Gastrocnemius medialis (tissue), 4 donors: Measurements from ENCODE around the gene PIGN. TPM values are rescaled to one million over a fixed set of nuclear protein-coding genes. Genes with fewer than 3 reads are reported as not detected.

Source experiments
- ATAC-seq, 2 donors: fragments of 150-250 bp; one replicate each; pipeline ENCODE4 v1.9.1; 2016
- DNase-seq, 2 donors: peaks; one replicate each; pipeline ENCODE4 v3.0.0-alpha.2; 2019
- H3K27ac ChIP-seq, 4 donors: fragments of 200-600 bp; sonication (generic); 1 replicate in 1 of 4; 2 replicates in 3 of 4; pipeline ENCODE4 v1.5.1; 2016 to 2018; ENCODE audit warnings: mild to moderate bottlenecking in 2 of 4, moderate library complexity in 1 of 4
- H3K27me3 ChIP-seq, 3 donors: fragments of 200-600 bp; sonication (generic) in 2 of 3; 1 replicate in 1 of 3; 2 replicates in 2 of 3; pipeline versions ENCODE4 v1.5.1 to v1.6.0; 2016 to 2019; ENCODE audit warnings: mild to moderate bottlenecking in 1 of 3, moderate library complexity in 1 of 3
- H3K36me3 ChIP-seq, 2 donors: fragments of 200-600 bp; sonication (generic) in 1 of 2; one replicate each; pipeline ENCODE4 v1.5.1; 2017 to 2018
- H3K4me1 ChIP-seq, 2 donors: fragments of 200-600 bp; sonication (generic) in 1 of 2; one replicate each; pipeline ENCODE4 v1.5.1; 2016 to 2017; ENCODE audit warnings: mild to moderate bottlenecking in 2 of 2
- H3K4me3 ChIP-seq, 4 donors: fragments of 200-600 bp; sonication (generic) in 3 of 4; 1 replicate in 1 of 4; 2 replicates in 3 of 4; pipeline ENCODE4 v1.5.1; 2016 to 2019; ENCODE audit warnings: mild to moderate bottlenecking in 2 of 4
- H3K9me3 ChIP-seq, 3 donors: fragments of 200-600 bp; sonication (generic) in 2 of 3; 1 replicate in 1 of 3; 2 replicates in 2 of 3; pipeline ENCODE4 v1.5.1; 2016 to 2019
- POLR2A ChIP-seq, 2 donors: fragments of 450-650 bp; IDR thresholded peaks; one replicate each; pipeline ENCODE4 v1.6.1; 2017; ENCODE audit warnings: antibody characterized with exemption in 2 of 2, mild to moderate bottlenecking in 2 of 2, moderate library complexity in 2 of 2
- in situ Hi-C, 4 donors: fragments of 200-750 bp; cut with MboI; loops; one replicate each; pipeline versions ENCODE4 v1.15.0 to v1.8.0; 2017; ENCODE audit warnings: low sequenced_read_pairs in 4 of 4
- intact Hi-C: fragments of 100-400 bp; cut with DNase I; formaldehyde crosslinking; loops from one replicate; pipeline ENCODE4 v1.15.1; 2023; ENCODE audit warnings: low total_unique reads
- total RNA-seq, 4 donors: library from RNA; depleted of rRNA; stranded (reverse); fragments of >200 nt; gene quantifications; one replicate each; pipeline versions ENCODE4 v1.1.0 to v1.2.3, GENCODE V29; 2016
- TF ChIP-seq, protein P1 (sequence below), 5 experiments: fragments of 450-650 bp in 3 of 5; fragments of 200-600 bp in 2 of 5; sonication (generic) in 2 of 5; IDR thresholded peaks in 4 of 5; conservative IDR thresholded peaks in 1 of 5; 1 replicate in 4 of 5; 2 replicates in 1 of 5; pipeline ENCODE4 v1.5.1; 2016 to 2019; ENCODE audit warnings: antibody characterized with exemption in 5 of 5, mild to moderate bottlenecking in 3 of 5, moderate library complexity in 3 of 5

PIGN gene
- total RNA-seq, 4 donors from 2014 or later, result 10.7 to 18.7 (median 14.8) TPM

DNA sequence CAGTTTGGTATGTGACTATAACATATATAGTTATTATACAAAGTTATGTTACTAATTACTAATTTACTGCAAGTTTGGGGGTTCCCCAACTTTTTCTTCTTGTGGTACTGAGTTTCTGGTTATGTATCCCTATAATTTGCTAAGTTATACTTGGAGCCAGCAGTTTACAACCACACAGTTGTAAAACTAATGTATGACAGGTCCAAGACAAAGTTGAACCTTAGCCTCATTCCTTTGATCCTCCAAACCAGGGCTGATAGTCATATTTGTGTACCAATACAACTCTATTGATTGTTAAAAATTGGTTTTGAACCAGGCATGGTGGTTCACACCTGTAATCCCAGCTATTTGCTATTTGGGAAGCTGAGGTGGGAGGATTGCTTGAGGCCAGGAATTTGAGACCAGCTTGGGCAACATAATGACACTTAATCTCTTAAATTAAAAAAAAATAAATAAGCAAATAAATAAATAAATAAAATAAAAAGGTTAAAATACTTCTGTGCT lies 24.5 kb upstream of the PIGN start:
- no peak for ATAC-seq
- intact Hi-C loops, result no loop called here

DNA sequence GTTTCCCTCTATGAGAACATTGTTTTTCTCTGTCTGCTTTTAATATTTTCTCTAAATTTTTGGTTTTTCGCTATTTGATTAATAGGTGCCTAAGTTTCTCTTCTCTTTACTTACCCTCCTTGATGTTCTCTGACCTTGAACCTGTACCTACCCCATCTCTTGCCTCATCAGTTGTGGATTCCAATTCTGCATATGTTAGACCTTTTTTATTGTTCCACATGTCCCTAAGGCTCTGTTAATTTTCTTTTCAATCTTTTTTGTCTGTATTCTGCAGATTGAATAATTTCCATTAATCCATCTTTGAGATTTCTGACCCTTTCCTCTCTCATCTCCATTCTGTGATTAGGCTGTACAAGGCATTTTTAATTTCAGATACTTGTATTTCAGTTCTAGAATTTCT lies 23.3 kb upstream of the PIGN start:
- H3K4me3 ChIP-seq, result no peak overlapping the region
- no peaks in the 10 kb centered on the region for H3K36me3 ChIP-seq
- H3K27ac ChIP-seq, result no peak overlapping the region
- no peak for DNase-seq
- TF ChIP-seq, protein P1, sequence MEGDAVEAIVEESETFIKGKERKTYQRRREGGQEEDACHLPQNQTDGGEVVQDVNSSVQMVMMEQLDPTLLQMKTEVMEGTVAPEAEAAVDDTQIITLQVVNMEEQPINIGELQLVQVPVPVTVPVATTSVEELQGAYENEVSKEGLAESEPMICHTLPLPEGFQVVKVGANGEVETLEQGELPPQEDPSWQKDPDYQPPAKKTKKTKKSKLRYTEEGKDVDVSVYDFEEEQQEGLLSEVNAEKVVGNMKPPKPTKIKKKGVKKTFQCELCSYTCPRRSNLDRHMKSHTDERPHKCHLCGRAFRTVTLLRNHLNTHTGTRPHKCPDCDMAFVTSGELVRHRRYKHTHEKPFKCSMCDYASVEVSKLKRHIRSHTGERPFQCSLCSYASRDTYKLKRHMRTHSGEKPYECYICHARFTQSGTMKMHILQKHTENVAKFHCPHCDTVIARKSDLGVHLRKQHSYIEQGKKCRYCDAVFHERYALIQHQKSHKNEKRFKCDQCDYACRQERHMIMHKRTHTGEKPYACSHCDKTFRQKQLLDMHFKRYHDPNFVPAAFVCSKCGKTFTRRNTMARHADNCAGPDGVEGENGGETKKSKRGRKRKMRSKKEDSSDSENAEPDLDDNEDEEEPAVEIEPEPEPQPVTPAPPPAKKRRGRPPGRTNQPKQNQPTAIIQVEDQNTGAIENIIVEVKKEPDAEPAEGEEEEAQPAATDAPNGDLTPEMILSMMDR (IDR thresholded peaks at IDR 0.05 in 4 of 5, conservative IDR thresholded peaks at IDR 0.05 in 1 of 5), result no peak
- no peak for TF ChIP-seq POLR2A (IDR thresholded peaks at IDR 0.05)
- H3K9me3 ChIP-seq, result no peaks in the 10 kb centered on the region
- no peak for ATAC-seq
- intact Hi-C loops, result no loop called here
- in situ Hi-C loops, result no loop called here
- H3K4me1 ChIP-seq, result no peaks in the 10 kb centered on the region
- H3K27me3 ChIP-seq, result no peaks in the 10 kb centered on the region

More for the DNA sequence above, 24.5 kb upstream of the PIGN start:
- Histone ChIP-seq H3K9me3 (no peaks in the 10 kb centered on the region), H3K36me3 (no peaks in the 10 kb centered on the region), H3K27me3 (no peaks in the 10 kb centered on the region), H3K27ac (no peak overlapping the region), H3K4me1 (no peaks in the 10 kb centered on the region), H3K4me3 (no peak overlapping the region)
- no peak for DNase-seq
- no peak for TF ChIP-seq POLR2A (IDR thresholded peaks at IDR 0.05)
- TF ChIP-seq, protein P1 (IDR thresholded peaks at IDR 0.05 in 4 of 5, conservative IDR thresholded peaks at IDR 0.05 in 1 of 5), result no peak
- in situ Hi-C loops, result no loop called here

DNA sequence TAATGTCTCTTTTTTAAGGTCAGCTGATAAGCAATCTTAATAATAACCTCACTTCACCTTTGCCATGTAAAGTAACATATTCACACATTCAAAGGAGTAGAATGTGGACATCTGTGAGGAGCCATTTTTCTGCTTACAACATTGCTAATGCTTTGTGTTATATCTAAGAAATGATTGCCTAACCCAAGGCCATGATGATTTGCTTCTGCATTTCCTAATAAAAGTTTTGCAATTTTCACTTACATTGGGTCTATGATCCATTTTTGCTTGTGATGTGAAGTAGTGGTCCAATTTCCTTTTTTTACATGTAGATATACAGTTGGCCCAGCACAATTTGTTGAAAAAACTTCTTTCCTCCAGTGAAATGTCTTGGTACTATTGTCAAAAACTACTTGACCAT lies 22.2 kb upstream of the PIGN start:
- no peaks in the 10 kb centered on the region for H3K36me3 ChIP-seq
- H3K27ac ChIP-seq, result no peak overlapping the region
- ATAC-seq (no peak), DNase-seq (no peak)
- intact Hi-C loops (no loop called here), in situ Hi-C loops (no loop called here)
- H3K4me3 ChIP-seq, result no peak overlapping the region
- TF ChIP-seq POLR2A (IDR thresholded peaks at IDR 0.05), result no peak
- TF ChIP-seq, protein P1 (IDR thresholded peaks at IDR 0.05 in 4 of 5, conservative IDR thresholded peaks at IDR 0.05 in 1 of 5), result no peak
- H3K27me3 ChIP-seq, result no peaks in the 10 kb centered on the region
- H3K9me3 ChIP-seq, result no peaks in the 10 kb centered on the region
- H3K4me1 ChIP-seq, result no peaks in the 10 kb centered on the region

DNA sequence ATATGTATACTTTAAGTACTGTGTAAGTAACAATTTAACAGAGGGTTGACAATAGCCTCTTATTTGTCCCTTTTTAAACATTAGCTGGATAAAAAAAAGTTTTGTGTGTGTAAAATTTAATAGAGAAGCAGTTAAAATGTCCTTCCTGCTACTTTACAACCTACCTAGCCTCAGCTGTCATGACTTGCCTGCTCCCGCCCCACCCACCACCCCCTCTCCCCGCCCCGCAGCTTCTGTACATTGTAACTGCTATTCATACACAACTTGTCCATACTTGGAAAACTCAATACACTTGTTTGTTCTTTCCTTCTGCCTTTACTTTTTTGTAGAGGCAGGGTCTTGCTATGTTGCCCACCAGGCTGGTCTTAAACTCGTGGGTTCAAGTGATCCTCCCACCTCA lies 19.7 kb upstream of the PIGN start:
- H3K4me3 ChIP-seq, result no peak overlapping the region
- intact Hi-C loops, result no loop called here

More for the DNA sequence above, 19.7 kb upstream of the PIGN start:
- in situ Hi-C loops, result no loop called here
- DNase-seq (no peak), ATAC-seq (no peak)
- Histone ChIP-seq H3K4me1 (no peaks in the 10 kb centered on the region), H3K36me3 (no peaks in the 10 kb centered on the region), H3K9me3 (no peaks in the 10 kb centered on the region), H3K27me3 (no peaks in the 10 kb centered on the region), H3K27ac (no peak overlapping the region)
- TF ChIP-seq, protein P1 (IDR thresholded peaks at IDR 0.05 in 4 of 5, conservative IDR thresholded peaks at IDR 0.05 in 1 of 5), result no peak
- TF ChIP-seq POLR2A (IDR thresholded peaks at IDR 0.05), result no peak
